Breast epithelium (tissue), 4 donors: ENCODE measurements around the gene MRPL16. TPM values are rescaled to one million over a fixed set of nuclear protein-coding genes. Genes with fewer than 3 reads are reported as not detected.

Experiments used
- DNase-seq, 2 donors: peaks; one replicate each; pipeline ENCODE4 v3.0.0-alpha.2; 2019; ENCODE audit warnings: low spot score in 2 of 2
- H3K27ac ChIP-seq, 2 donors: fragments of 200-600 bp; sonication (generic) in 1 of 2; one replicate each; pipeline ENCODE4 v1.5.1; 2016 to 2019; ENCODE audit warnings: mild to moderate bottlenecking in 1 of 2
- H3K27me3 ChIP-seq, 2 donors: fragments of 200-600 bp; sonication (generic) in 1 of 2; one replicate each; pipeline versions ENCODE4 v1.5.1 to v1.6.0; 2017 to 2019; ENCODE audit warnings: control low read depth in 1 of 2, mild to moderate bottlenecking in 1 of 2
- H3K36me3 ChIP-seq: fragments of 200-600 bp; one replicate; pipeline ENCODE4 v1.5.1; 2019
- H3K4me1 ChIP-seq, 2 donors: fragments of 200-600 bp; sonication (generic); one replicate each; pipeline ENCODE4 v1.5.1; 2016 to 2019; ENCODE audit warnings: control low read depth in 1 of 2
- H3K4me3 ChIP-seq, 3 donors: fragments of 200-600 bp; sonication (generic); 1 replicate in 2 of 3; 2 replicates in 1 of 3; pipeline ENCODE4 v1.5.1; 2016 to 2019; ENCODE audit warnings: mild to moderate bottlenecking in 3 of 3, moderate library complexity in 2 of 3
- H3K9me3 ChIP-seq, 2 donors: fragments of 200-600 bp; sonication (generic) in 1 of 2; one replicate each; pipeline ENCODE4 v1.5.1; 2016 to 2019; ENCODE audit warnings: control low read depth in 1 of 2
- CTCF ChIP-seq, 3 donors: fragments of 450-650 bp; IDR thresholded peaks; one replicate each; pipeline ENCODE4 v1.5.1; 2016 to 2017; ENCODE audit warnings: antibody characterized with exemption in 3 of 3, mild to moderate bottlenecking in 3 of 3, moderate library complexity in 3 of 3
- POLR2A ChIP-seq: fragments of 450-650 bp; IDR thresholded peaks from one replicate; pipeline ENCODE4 v1.6.1; 2016; ENCODE audit warnings: antibody characterized with exemption, mild to moderate bottlenecking, moderate library complexity
- POLR2AphosphoS5 ChIP-seq, 3 donors: sonication (generic); formaldehyde crosslinking; IDR thresholded peaks; one replicate each; pipeline ENCODE4 v1.6.1; 2017; ENCODE audit warnings: antibody characterized with exemption in 3 of 3
- intact Hi-C: fragments of 100-400 bp; cut with DNase I; formaldehyde crosslinking; loops from one replicate; pipeline ENCODE4 v1.15.1; 2023; ENCODE audit warnings: low total_unique reads
- total RNA-seq, 3 donors: library from RNA; depleted of rRNA; stranded (reverse); fragments of >200 nt; gene quantifications; one replicate each; pipeline ENCODE4 v1.1.0, GENCODE V29; 2016

Gene MRPL16
- total RNA-seq, 3 donors from 2014 or later, result 36.3 to 41.4 (median 37.4) TPM

- intact Hi-C loops, result no loop called here
- TF ChIP-seq POLR2AphosphoS5 (IDR thresholded peaks at IDR 0.05), result no peak
- TF ChIP-seq CTCF (IDR thresholded peaks at IDR 0.05), result no peak
- TF ChIP-seq POLR2A, result no peak
- no peak for DNase-seq
- Histone ChIP-seq H3K36me3 (no peaks in the 10 kb centered on the region), H3K4me3 (no peak overlapping the region), H3K27ac (no peak overlapping the region), H3K4me1 (no peaks in the 10 kb centered on the region), H3K9me3 (no peaks in the 10 kb centered on the region), H3K27me3 (no peaks in the 10 kb centered on the region)
Measured at GRCh38 chr11:59779487-59779886, 31.1 kb downstream of the MRPL16 start.

- TF ChIP-seq CTCF (IDR thresholded peaks at IDR 0.05), result no peak
- TF ChIP-seq POLR2A, result no peak
- TF ChIP-seq POLR2AphosphoS5 (IDR thresholded peaks at IDR 0.05), result no peak
- Histone ChIP-seq H3K27ac (no peak overlapping the region), H3K4me3 (no peak overlapping the region), H3K27me3 (no peaks in the 10 kb centered on the region), H3K36me3 (no peaks in the 10 kb centered on the region), H3K4me1 (no peaks in the 10 kb centered on the region), H3K9me3 (no peaks in the 10 kb centered on the region)
- DNase-seq, result no peak
- intact Hi-C loops, result no loop called here
Measured at GRCh38 chr11:59778122-59778521, 32.5 kb downstream of the MRPL16 start.

- H3K9me3 ChIP-seq, result no peaks in the 10 kb centered on the region
- H3K4me3 ChIP-seq, result no peak overlapping the region
- no peaks in the 10 kb centered on the region for H3K27me3 ChIP-seq
- intact Hi-C loops, result no loop called here
- no peaks in the 10 kb centered on the region for H3K4me1 ChIP-seq
- no peak for DNase-seq
- no peaks in the 10 kb centered on the region for H3K36me3 ChIP-seq
- H3K27ac ChIP-seq, result peak overlapping the region in 1 of 2 donors; percentile 23
- TF ChIP-seq CTCF (IDR thresholded peaks at IDR 0.05), result no peak
- no peak for TF ChIP-seq POLR2A
- TF ChIP-seq POLR2AphosphoS5 (IDR thresholded peaks at IDR 0.05), result no peak
Measured at GRCh38 chr11:59777104-59777503, 33.5 kb downstream of the MRPL16 start.

GRCh38 chr11:59776210-59777066, 34.1 kb downstream of the MRPL16 start:
- Histone ChIP-seq H3K36me3 (no peaks in the 10 kb centered on the region), H3K27me3 (no peaks in the 10 kb centered on the region), H3K9me3 (no peaks in the 10 kb centered on the region), H3K4me1 (no peaks in the 10 kb centered on the region), H3K27ac (peak overlapping the region in 1 of 2 donors; percentile 50), H3K4me3 (no peak overlapping the region)
- intact Hi-C loops, result no loop called here
- no peak for DNase-seq
- TF ChIP-seq POLR2A (no peak), POLR2AphosphoS5 (IDR thresholded peaks at IDR 0.05) (no peak), CTCF (IDR thresholded peaks at IDR 0.05) (no peak)

GRCh38 chr11:59773083-59773440, 37.5 kb downstream of the MRPL16 start:
- no peak overlapping the region for H3K27ac ChIP-seq

More at GRCh38 chr11:59773083-59773440, 37.5 kb downstream of the MRPL16 start:
- no peak for TF ChIP-seq CTCF (IDR thresholded peaks at IDR 0.05)
- no peak for TF ChIP-seq POLR2AphosphoS5 (IDR thresholded peaks at IDR 0.05)
- no peak for TF ChIP-seq POLR2A
- H3K4me3 ChIP-seq, result no peak overlapping the region
- no peaks in the 10 kb centered on the region for H3K9me3 ChIP-seq
- H3K27me3 ChIP-seq, result no peaks in the 10 kb centered on the region
- H3K36me3 ChIP-seq, result no peaks in the 10 kb centered on the region
- no peaks in the 10 kb centered on the region for H3K4me1 ChIP-seq
- no peak for DNase-seq
- intact Hi-C loops, result no loop called here
